Suprapubic skin (tissue), 4 donors: Measurements from ENCODE around the gene SULF2.

Experiments
- CTCF ChIP-seq, 2 donors: fragments of 200-600 bp in 1 of 2; fragments of 450-650 bp in 1 of 2; sonication (generic) in 1 of 2; IDR thresholded peaks; one replicate each; pipeline ENCODE4 v1.5.1; 2016 to 2019; ENCODE audit warnings: antibody characterized with exemption in 2 of 2, mild to moderate bottlenecking in 1 of 2, moderate library complexity in 1 of 2
- EP300 ChIP-seq: sonication (generic); formaldehyde crosslinking; IDR thresholded peaks from one replicate; pipeline ENCODE4 v1.6.1; 2017; ENCODE audit warnings: antibody characterized with exemption
- POLR2A ChIP-seq, 2 donors: fragments of 450-650 bp; IDR thresholded peaks; one replicate each; pipeline ENCODE4 v1.6.1; 2017; ENCODE audit warnings: antibody characterized with exemption in 2 of 2, mild to moderate bottlenecking in 2 of 2, moderate library complexity in 2 of 2
- POLR2AphosphoS5 ChIP-seq, 3 donors: sonication (generic); formaldehyde crosslinking; IDR thresholded peaks; one replicate each; pipeline ENCODE4 v1.6.1; 2017; ENCODE audit warnings: antibody characterized with exemption in 3 of 3

GRCh38 chr20:47682028-47682783 is 103.1 kb downstream of the SULF2 start:
- TF ChIP-seq EP300 = no peak
- no peak for TF ChIP-seq CTCF (IDR thresholded peaks at IDR 0.05)
- no peak for TF ChIP-seq POLR2AphosphoS5 (IDR thresholded peaks at IDR 0.05)
- no peak for TF ChIP-seq POLR2A (IDR thresholded peaks at IDR 0.05)
